ENCODE measurements around the gene CCDC180.

GRCh38 chr9:97301974-97302373, 5.5 kb upstream of the CCDC180 start:
- TF ChIP-seq CTCF (IDR thresholded peaks at IDR 0.05) (no peak), POLR2A (IDR thresholded peaks at IDR 0.05) (no peak), POLR2AphosphoS5 (IDR thresholded peaks at IDR 0.05) (no peak)

Data from prostate gland (tissue), 2 donors.